ENCODE data around the gene CACNG5. TPM values are rescaled to one million over a fixed set of nuclear protein-coding genes. Genes with fewer than 3 reads are reported as not detected.

Gene CACNG5
- total RNA-seq, 1 donor from 2014 or later: not detected

- H3K4me3 ChIP-seq (ENCODE audit: low read depth, low read length): no peak overlapping the region
- no peak for DNase-seq (ENCODE audit: low read depth)
- no peaks in the 10 kb centered on the region for H3K27me3 ChIP-seq (ENCODE audit: control insufficient read depth, insufficient read depth, low read length)
- no peak for TF ChIP-seq CTCF (IDR thresholded peaks at IDR 0.05; ENCODE audit: insufficient read depth, low read length, poor library complexity, severe bottlenecking)
- no peaks in the 10 kb centered on the region for H3K36me3 ChIP-seq (ENCODE audit: control insufficient read depth, insufficient read depth, low read length)
These were observed 8.0 kb downstream of the CACNG5 start for GRCh38 chr17:66842959-66843358.

- no peaks in the 10 kb centered on the region for H3K27me3 ChIP-seq (ENCODE audit: control insufficient read depth, insufficient read depth, low read length)
- DNase-seq (ENCODE audit: low read depth): no peak
- no peaks in the 10 kb centered on the region for H3K36me3 ChIP-seq (ENCODE audit: control insufficient read depth, insufficient read depth, low read length)
- no peak for TF ChIP-seq CTCF (IDR thresholded peaks at IDR 0.05; ENCODE audit: insufficient read depth, low read length, poor library complexity, severe bottlenecking)
- no peak overlapping the region for H3K4me3 ChIP-seq (ENCODE audit: low read depth, low read length)
These were observed 8.7 kb downstream of the CACNG5 start for GRCh38 chr17:66843627-66844026.

DNA sequence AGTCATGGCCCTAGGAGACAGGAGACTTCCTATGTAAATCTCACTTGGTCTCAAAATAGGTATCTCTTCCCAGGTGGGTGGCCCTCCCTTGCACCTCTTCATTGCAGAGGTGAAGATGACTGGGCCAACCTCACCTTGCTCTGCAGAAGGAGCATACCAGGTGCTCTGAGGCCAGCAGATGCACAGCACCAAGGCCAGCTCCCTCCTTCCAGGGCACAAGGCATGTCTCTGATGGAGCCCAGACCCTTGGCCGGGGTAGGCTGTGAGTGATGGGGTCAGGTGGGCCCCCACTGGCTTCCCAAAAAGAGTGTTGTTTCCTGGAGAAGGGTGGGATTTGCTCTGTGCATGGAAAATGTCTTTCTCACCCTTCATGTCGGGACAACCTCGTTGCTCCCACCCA, 12.8 kb downstream of the CACNG5 start:
- no peaks in the 10 kb centered on the region for H3K27me3 ChIP-seq (ENCODE audit: control insufficient read depth, insufficient read depth, low read length)
- H3K36me3 ChIP-seq (ENCODE audit: control insufficient read depth, insufficient read depth, low read length): no peaks in the 10 kb centered on the region
- TF ChIP-seq CTCF (IDR thresholded peaks at IDR 0.05; ENCODE audit: insufficient read depth, low read length, poor library complexity, severe bottlenecking): no peak
- H3K4me3 ChIP-seq (ENCODE audit: low read depth, low read length): no peak overlapping the region
- DNase-seq (ENCODE audit: low read depth): no peak

DNA sequence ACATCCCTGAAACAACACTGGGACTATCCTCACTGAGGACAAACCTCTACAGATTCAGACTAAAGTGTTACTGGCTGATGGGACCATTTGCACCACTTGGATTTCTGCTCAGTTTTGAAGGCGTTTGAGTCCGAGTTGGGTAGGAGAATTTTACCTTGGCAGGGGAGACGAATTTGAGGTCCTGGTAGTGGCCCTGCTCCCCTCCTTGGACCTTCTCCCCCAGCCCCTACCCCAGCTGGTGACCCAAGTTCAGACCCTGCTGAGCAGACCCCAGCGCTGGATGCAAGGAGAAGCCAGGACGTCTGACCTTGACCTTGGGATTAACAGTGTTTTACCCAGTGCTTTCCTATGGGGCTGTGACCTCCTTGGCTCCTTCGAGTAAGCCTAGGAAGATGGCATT, 13.6 kb downstream of the CACNG5 start:
- Histone ChIP-seq H3K27me3 (ENCODE audit: control insufficient read depth, insufficient read depth, low read length) (no peaks in the 10 kb centered on the region), H3K4me3 (ENCODE audit: low read depth, low read length) (no peak overlapping the region), H3K36me3 (ENCODE audit: control insufficient read depth, insufficient read depth, low read length) (no peaks in the 10 kb centered on the region)
- no peak for TF ChIP-seq CTCF (IDR thresholded peaks at IDR 0.05; ENCODE audit: insufficient read depth, low read length, poor library complexity, severe bottlenecking)
- DNase-seq (ENCODE audit: low read depth): no peak

DNA sequence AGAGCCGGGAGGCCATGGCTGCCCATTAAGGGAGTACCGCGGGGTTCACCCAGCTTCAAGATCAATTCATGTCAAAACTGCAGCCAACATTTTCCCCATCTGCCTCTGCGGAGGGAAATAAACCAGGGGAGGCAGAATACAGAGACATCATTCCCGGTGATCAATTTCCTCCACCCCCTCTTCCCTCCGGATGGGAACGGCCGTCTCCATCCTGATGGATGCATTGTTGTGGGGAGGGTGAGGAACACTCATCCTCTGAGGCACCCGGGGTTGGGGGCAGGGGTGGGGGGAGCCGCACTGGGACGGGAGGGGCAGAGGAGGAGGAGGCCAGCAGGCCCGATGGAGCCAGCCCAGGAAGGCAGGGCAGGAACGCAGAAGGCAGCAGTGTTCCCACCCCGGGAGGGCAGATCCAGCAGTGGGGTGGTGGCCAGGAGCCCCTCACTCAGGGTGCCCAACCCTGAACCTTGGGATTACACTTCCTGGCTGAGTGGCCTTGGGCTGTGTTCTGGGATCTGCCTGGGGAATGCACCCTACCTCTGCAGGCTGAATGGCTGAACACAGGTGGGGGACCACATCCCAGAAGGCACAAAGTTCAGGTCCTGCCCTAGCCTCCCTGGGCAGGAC, 14.2 kb downstream of the CACNG5 start:
- DNase-seq (ENCODE audit: low read depth): no peak
- H3K4me3 ChIP-seq (ENCODE audit: low read depth, low read length): no peak overlapping the region
- H3K36me3 ChIP-seq (ENCODE audit: control insufficient read depth, insufficient read depth, low read length): no peaks in the 10 kb centered on the region
- H3K27me3 ChIP-seq (ENCODE audit: control insufficient read depth, insufficient read depth, low read length): no peaks in the 10 kb centered on the region
- no peak for TF ChIP-seq CTCF (IDR thresholded peaks at IDR 0.05; ENCODE audit: insufficient read depth, low read length, poor library complexity, severe bottlenecking)

All from kidney epithelial cell (primary cell).